GM23248 (cell line): ENCODE results near the gene STAC. TPM values are rescaled to one million over a fixed set of nuclear protein-coding genes. Genes with fewer than 3 reads are reported as not detected.

Experiments used
- DNase-seq: peaks from one replicate; pipeline ENCODE4 v3.0.0-alpha.2; 2015
- H2AFZ ChIP-seq: fragments of 200-600 bp; sonication (generic); 2 replicates; pipeline ENCODE4 v1.6.1; 2016; ENCODE audit warnings: antibody characterized with exemption
- H3F3A ChIP-seq: fragments of 200-600 bp; sonication (generic); 2 replicates; pipeline ENCODE4 v1.6.1; 2016; ENCODE audit warnings: mild to moderate bottlenecking, antibody characterized with exemption, mixed run types; ENCODE audit not compliant: insufficient read depth
- H3K27ac ChIP-seq: fragments of 200-600 bp; sonication (generic); 2 replicates; pipeline ENCODE4 v1.5.1; 2016; ENCODE audit warnings: mild to moderate bottlenecking
- H3K27me3 ChIP-seq: fragments of 200-600 bp; sonication (generic); replicated peaks from 2 replicates; pipeline ENCODE4 v1.6.1; 2016; ENCODE audit warnings: mild to moderate bottlenecking; ENCODE audit not compliant: insufficient read depth
- H3K36me3 ChIP-seq: fragments of 200-600 bp; sonication (generic); 2 replicates; pipeline ENCODE4 v1.6.1; 2016; ENCODE audit warnings: low read depth, mild to moderate bottlenecking
- H3K4me1 ChIP-seq: fragments of 200-600 bp; sonication (generic); 2 replicates; pipeline ENCODE4 v1.6.1; 2016; ENCODE audit warnings: mild to moderate bottlenecking; ENCODE audit not compliant: insufficient read depth
- H3K4me2 ChIP-seq: fragments of 200-600 bp; sonication (generic); one replicate; pipeline ENCODE4 v1.6.1; 2016; ENCODE audit warnings: mild to moderate bottlenecking; ENCODE audit not compliant: unreplicated experiment
- H3K4me3 ChIP-seq: fragments of 200-600 bp; sonication (generic); 2 replicates; pipeline ENCODE4 v1.5.1; 2016; ENCODE audit warnings: mild to moderate bottlenecking
- H3K79me2 ChIP-seq: fragments of 200-600 bp; sonication (generic); 2 replicates; pipeline ENCODE4 v1.6.1; 2016; ENCODE audit warnings: mild to moderate bottlenecking; ENCODE audit not compliant: insufficient read depth
- H3K9ac ChIP-seq: fragments of 200-600 bp; sonication (generic); 2 replicates; pipeline ENCODE4 v1.6.1; 2016; ENCODE audit warnings: mild to moderate bottlenecking
- H3K9me2 ChIP-seq: fragments of 200-600 bp; sonication (generic); 2 replicates; pipeline ENCODE4 v1.6.1; 2016; ENCODE audit warnings: mixed run types, mild to moderate bottlenecking, moderate library complexity; ENCODE audit not compliant: insufficient read depth
- H3K9me3 ChIP-seq: fragments of 200-600 bp; sonication (generic); one replicate; pipeline ENCODE4 v1.6.1; 2017; ENCODE audit warnings: low read depth
- H4K20me1 ChIP-seq: fragments of 200-600 bp; sonication (generic); 2 replicates; pipeline ENCODE4 v1.6.0; 2016; ENCODE audit not compliant: insufficient read depth
- EZH2 ChIP-seq: fragments of 200-600 bp; sonication (generic); IDR thresholded peaks from 2 replicates; pipeline ENCODE4 v1.6.1; 2018; ENCODE audit warnings: antibody characterized with exemption, mild to moderate bottlenecking; ENCODE audit not compliant: insufficient read depth, poor library complexity, severe bottlenecking
- EZH2phosphoT487 ChIP-seq: fragments of 200-600 bp; sonication (generic); IDR thresholded peaks from 2 replicates; pipeline ENCODE4 v1.6.1; 2018; ENCODE audit warnings: antibody characterized with exemption, moderate library complexity, mild to moderate bottlenecking, low read depth; ENCODE audit not compliant: insufficient read depth
- WGBS, 2 experiments: methylation state at CpG; one replicate each; pipeline ENCODE4 v1.1.6; 2015 to 2017; ENCODE audit warnings: low lambda C conversion rate in 2 of 2, low coverage in 1 of 2; ENCODE audit errors: missing lambda C conversion rate in 2 of 2; 5-methylcytosine and 5-hydroxymethylcytosine counted together
- in situ Hi-C: fragments of 300-500 bp; cut with MboI; formaldehyde crosslinking; loops from 2 replicates; pipeline ENCODE4 v1.15.0; 2020
- polyA plus RNA-seq: library from polyadenylated mRNA; unstranded; fragments of >200 nt; fragmentation: Nextera tagmentation; extraction: Ambion mirVana; gene quantifications from 2 replicates; pipeline ENCODE4 v1.2.1, GENCODE V29; 2016
- total RNA-seq: library from RNA; depleted of rRNA; stranded (reverse); fragments of >200 nt; shearing (Covaris generic); gene quantifications from 2 replicates; pipeline ENCODE4 v1.2.3, GENCODE V29; 2014; rRNA removed

Gene STAC
- total RNA-seq: 10.9 and 16.3 TPM in 2 replicates
- polyA plus RNA-seq: 8.3 and 10.5 TPM in 2 replicates

- TF ChIP-seq EZH2phosphoT487 (no peak), EZH2 (no peak)
- Histone ChIP-seq H3K4me3 (peak within 1 kb of the TSS; percentile 79), H3K79me2 (no peaks in the 10 kb centered on the region), H3K9me2 (0 out of 2 replicates have a peak, but pooled peaks cover 3% of the 10 kb centered on the region), H3K27ac (no peak within 1 kb of the TSS), H3F3A (no peaks in the 10 kb centered on the region), H4K20me1 (no peaks in the 10 kb centered on the region), H3K27me3 (no peaks in the 10 kb centered on the region), H3K4me2 (peak within 1 kb of the TSS; percentile 83), H2AFZ (peak within 1 kb of the TSS; percentile 78), H3K9me3 (no peaks in the 10 kb centered on the region), H3K4me1 (no peaks in the 10 kb centered on the region; the same call in 1 of the 2 replicates), H3K36me3 (no peaks in the 10 kb centered on the region), H3K9ac (peak within 1 kb of the TSS; percentile 65)
- in situ Hi-C loops: no loop called here
- peak; percentile 63 for DNase-seq
- WGBS, 2 experiments: 1 to 2% methylated on average over 44 to 46 of the region's 73 CpGs
These were observed at the start of gene STAC for GRCh38 chr3:36380221-36381031. TSS of gene STAC (plus strand) at chr3:36380504. CDS start at chr3:36380644, 140 bp downstream.

DNA sequence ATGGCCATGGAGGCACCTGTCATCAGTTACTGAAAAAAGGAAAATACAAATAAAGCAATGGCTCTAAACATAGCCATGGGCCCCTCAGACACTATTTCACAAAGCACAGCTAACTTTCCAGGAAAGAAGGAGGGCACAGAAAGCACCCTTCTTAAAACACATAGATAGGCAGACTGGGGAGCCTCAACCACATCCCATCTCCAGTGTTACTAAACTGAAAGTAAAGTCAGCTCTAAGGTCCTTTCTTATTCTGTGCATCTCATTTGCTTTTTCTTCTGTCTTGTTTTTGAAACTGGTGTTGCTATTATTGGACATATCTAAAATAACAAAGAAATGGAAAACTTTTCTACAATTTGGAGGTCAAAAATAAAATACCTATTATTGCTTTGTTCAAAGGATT lies 48.2 kb upstream of the STAC start:
- H3K9me2 ChIP-seq: no peaks in the 10 kb centered on the region
- no peak overlapping the region for H2AFZ ChIP-seq
- no peaks in the 10 kb centered on the region for H3K27me3 ChIP-seq
- H3K79me2 ChIP-seq: no peaks in the 10 kb centered on the region
- H3K4me2 ChIP-seq: no peak overlapping the region
- no peak overlapping the region for H3K27ac ChIP-seq
- no peaks in the 10 kb centered on the region for H3K36me3 ChIP-seq
- no peak overlapping the region for H3K4me3 ChIP-seq
- H3K4me1 ChIP-seq: no peaks in the 10 kb centered on the region
- DNase-seq: no peak
- in situ Hi-C loops: no loop called here
- no peaks in the 10 kb centered on the region for H3K9me3 ChIP-seq
- TF ChIP-seq EZH2: no peak
- no peak for TF ChIP-seq EZH2phosphoT487
- no peak overlapping the region for H3K9ac ChIP-seq
- no peaks in the 10 kb centered on the region for H3F3A ChIP-seq
- H4K20me1 ChIP-seq: no peaks in the 10 kb centered on the region

DNA sequence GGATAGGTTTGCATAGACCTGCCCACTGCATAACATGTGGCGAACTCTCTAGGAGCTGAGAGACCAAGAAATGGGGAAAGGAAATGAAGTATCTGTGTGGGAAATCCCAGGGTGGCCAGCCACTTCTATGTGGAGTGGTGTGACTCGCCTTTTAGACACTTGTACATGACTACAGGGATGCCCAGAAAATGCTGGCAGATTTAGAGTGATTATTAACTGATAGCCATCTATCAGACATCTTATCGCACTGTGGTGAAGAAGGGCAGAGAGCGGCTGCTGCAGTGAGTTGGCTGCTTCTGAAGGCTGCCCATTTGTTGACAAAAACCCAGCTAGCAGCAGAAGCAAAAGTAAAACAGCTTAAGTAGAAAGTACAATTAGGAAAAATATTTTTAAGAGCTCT lies 18.1 kb upstream of the STAC start:
- Histone ChIP-seq H3K36me3 (no peaks in the 10 kb centered on the region), H3K9ac (no peak overlapping the region), H4K20me1 (no peaks in the 10 kb centered on the region), H3K9me3 (no peaks in the 10 kb centered on the region), H3K27ac (0 out of 2 replicates have a peak overlapping the region, but pooled peaks have one; percentile 28), H2AFZ (no peak overlapping the region), H3K27me3 (no peaks in the 10 kb centered on the region), H3K4me3 (no peak overlapping the region), H3F3A (peaks cover 14% of the 10 kb centered on the region; the same call in 1 of the 2 replicates), H3K4me2 (peak overlapping the region; percentile 72), H3K4me1 (peaks cover 22% of the 10 kb centered on the region), H3K9me2 (no peaks in the 10 kb centered on the region), H3K79me2 (no peaks in the 10 kb centered on the region)
- in situ Hi-C loops: no loop called here
- TF ChIP-seq EZH2phosphoT487 (no peak), EZH2 (no peak)
- WGBS, 2 experiments: 21 to 37% methylated on average over 4 of the region's 4 CpGs
- peak; percentile 63 for DNase-seq

- peaks cover 22% of the 10 kb centered on the region for H3K4me1 ChIP-seq
- 0 out of 2 replicates have a peak overlapping the region, but pooled peaks have one; percentile 11 for H3K4me3 ChIP-seq
- peaks cover 14% of the 10 kb centered on the region; the same call in 1 of the 2 replicates for H3F3A ChIP-seq
- H3K9me2 ChIP-seq: no peaks in the 10 kb centered on the region
- DNase-seq: peak; percentile 79
- no peaks in the 10 kb centered on the region for H3K36me3 ChIP-seq
- no peak overlapping the region for H3K9ac ChIP-seq
- no peaks in the 10 kb centered on the region for H3K27me3 ChIP-seq
- H3K27ac ChIP-seq: peak overlapping the region; percentile 28; the same call in 1 of the 2 replicates
- 0 to 2% methylated on average over 2 of the region's 2 CpGs for WGBS, 2 experiments
- H2AFZ ChIP-seq: no peak overlapping the region
- H3K9me3 ChIP-seq: no peaks in the 10 kb centered on the region
- in situ Hi-C loops: no loop called here
- H3K4me2 ChIP-seq: peak overlapping the region; percentile 72
- no peaks in the 10 kb centered on the region for H4K20me1 ChIP-seq
- TF ChIP-seq EZH2 (no peak), EZH2phosphoT487 (no peak)
- H3K79me2 ChIP-seq: no peaks in the 10 kb centered on the region
These were observed 17.3 kb upstream of the STAC start for GRCh38 chr3:36362973-36363372.
